OCI-M1 (cell line): ENCODE data around the gene GLCCI1.

Experiments used
- DNase-seq: peaks from one replicate; lab custom pipeline; 2025; lab: John Stamatoyannopoulos, UW

The GLCCI1 gene

GRCh38 chr7:7968544-7969305, at the start of gene GLCCI1:
Gene GLCCI1, plus strand, starts transcription at chr7:7968796. Its CDS starts 555 bp downstream, at chr7:7969351.
- peak; percentile 96 for DNase-seq

GRCh38 chr7:7919449-7919945, 49.1 kb upstream of the GLCCI1 start:
- DNase-seq: no peak

GRCh38 chr7:7920056-7920455, 48.5 kb upstream of the GLCCI1 start:
- no peak for DNase-seq

- no peak for DNase-seq
Observed at GRCh38 chr7:7920481-7920880, 48.1 kb upstream of the GLCCI1 start.

GRCh38 chr7:7921830-7922229, 46.8 kb upstream of the GLCCI1 start:
- no peak for DNase-seq

- no peak for DNase-seq
Observed at GRCh38 chr7:7922684-7923385, 45.8 kb upstream of the GLCCI1 start.

- no peak for DNase-seq
Observed at GRCh38 chr7:7923818-7924217, 44.8 kb upstream of the GLCCI1 start.

- DNase-seq: no peak
Observed at GRCh38 chr7:7924303-7924702, 44.3 kb upstream of the GLCCI1 start.

GRCh38 chr7:7931626-7932025, 37.0 kb upstream of the GLCCI1 start:
- no peak for DNase-seq

- DNase-seq: peak; percentile 25
Observed at GRCh38 chr7:7932553-7932952, 36.0 kb upstream of the GLCCI1 start.

- no peak for DNase-seq
Observed at GRCh38 chr7:7933915-7934526, 34.6 kb upstream of the GLCCI1 start.

- no peak for DNase-seq
Observed at GRCh38 chr7:7934945-7935344, 33.7 kb upstream of the GLCCI1 start.

GRCh38 chr7:7938471-7938870, 30.1 kb upstream of the GLCCI1 start:
- DNase-seq: no peak

- no peak for DNase-seq
Observed at GRCh38 chr7:7943951-7944350, 24.6 kb upstream of the GLCCI1 start.

GRCh38 chr7:7944619-7945282, 23.8 kb upstream of the GLCCI1 start:
- DNase-seq: no peak

GRCh38 chr7:7946486-7946885, 22.1 kb upstream of the GLCCI1 start:
- no peak for DNase-seq

- no peak for DNase-seq
Observed at GRCh38 chr7:7948232-7948631, 20.4 kb upstream of the GLCCI1 start.

GRCh38 chr7:7953806-7954205, 14.8 kb upstream of the GLCCI1 start:
- no peak for DNase-seq

GRCh38 chr7:7956531-7957128, 12.0 kb upstream of the GLCCI1 start:
- no peak for DNase-seq

GRCh38 chr7:7957513-7957912, 11.1 kb upstream of the GLCCI1 start:
- DNase-seq: no peak

GRCh38 chr7:7959979-7960670, 8.5 kb upstream of the GLCCI1 start:
- DNase-seq: no peak
